H9 (cell line): Measurements from ENCODE around the gene GAS2. TPM values are rescaled to one million over a fixed set of nuclear protein-coding genes. Genes with fewer than 3 reads are reported as not detected.

Experiments used
- DNase-seq: peaks from one replicate; pipeline ENCODE4 v3.0.0-alpha.2; 2017
- H2AFZ ChIP-seq: one replicate; pipeline ENCODE4 v1.6.1; 2013; ENCODE audit warnings: mild to moderate bottlenecking, low read length, control low read depth, moderate library complexity
- H2AK5ac ChIP-seq: 2 replicates; pipeline ENCODE4 v1.6.1; 2013; ENCODE audit warnings: low read length, control low read depth, mixed read lengths; ENCODE audit not compliant: insufficient read length
- H2BK120ac ChIP-seq: one replicate; pipeline ENCODE4 v1.6.1; 2013; ENCODE audit warnings: low read depth, mild to moderate bottlenecking, low read length, control low read depth, inconsistent platforms; ENCODE audit not compliant: poor library complexity, severe bottlenecking
- H2BK12ac ChIP-seq: 2 replicates; pipeline ENCODE4 v1.6.1; 2013; ENCODE audit warnings: low read length, control low read depth, mixed read lengths, low read depth; ENCODE audit not compliant: insufficient read length
- H2BK15ac ChIP-seq: 2 replicates; pipeline ENCODE4 v1.6.1; 2013; ENCODE audit warnings: low read depth, low read length, control low read depth
- H2BK20ac ChIP-seq: one replicate; pipeline ENCODE4 v1.6.1; 2013; ENCODE audit warnings: low read depth, mild to moderate bottlenecking, low read length, control low read depth, inconsistent platforms; ENCODE audit not compliant: poor library complexity, severe bottlenecking
- H2BK5ac ChIP-seq: 2 replicates; pipeline ENCODE4 v1.6.1; 2013; ENCODE audit warnings: low read length, control low read depth, mixed read lengths; ENCODE audit not compliant: insufficient read length
- H3K14ac ChIP-seq: 2 replicates; pipeline ENCODE4 v1.6.1; 2013; ENCODE audit warnings: low read length, control low read depth; ENCODE audit not compliant: insufficient read depth
- H3K18ac ChIP-seq: 2 replicates; pipeline ENCODE4 v1.6.1; 2013; ENCODE audit warnings: low read depth, mild to moderate bottlenecking, mixed read lengths, low read length, control low read depth; ENCODE audit not compliant: insufficient read length
- H3K23ac ChIP-seq: 2 replicates; pipeline ENCODE4 v1.6.1; 2013; ENCODE audit warnings: low read length, control low read depth, mixed read lengths, low read depth; ENCODE audit not compliant: insufficient read length
- H3K23me2 ChIP-seq: 2 replicates; pipeline ENCODE4 v1.6.1; 2013; ENCODE audit warnings: low read depth, mild to moderate bottlenecking, mixed read lengths, low read length, control low read depth; ENCODE audit not compliant: insufficient read length, poor library complexity, severe bottlenecking
- H3K27ac ChIP-seq: 2 replicates; pipeline ENCODE4 v1.5.1; 2013; ENCODE audit warnings: low read length, control low read depth, mixed read lengths, low read depth; ENCODE audit not compliant: insufficient read length
- H3K27me3 ChIP-seq: 2 replicates; pipeline ENCODE4 v1.6.1; 2013; ENCODE audit warnings: low read length, control low read depth, inconsistent platforms; ENCODE audit not compliant: insufficient read depth
- H3K4ac ChIP-seq: 2 replicates; pipeline ENCODE4 v1.6.1; 2013; ENCODE audit warnings: low read depth, mild to moderate bottlenecking, control low read depth, inconsistent platforms, low read length, moderate library complexity
- H3K4me1 ChIP-seq: 2 replicates; pipeline ENCODE4 v1.6.1; 2013; ENCODE audit warnings: low read length, control low read depth, inconsistent platforms; ENCODE audit not compliant: insufficient read depth
- H3K4me2 ChIP-seq: 2 replicates; pipeline ENCODE4 v1.6.1; 2013; ENCODE audit warnings: low read length, control low read depth, mixed read lengths; ENCODE audit not compliant: insufficient read length, insufficient read depth
- H3K56ac ChIP-seq: 2 replicates; pipeline ENCODE4 v1.6.1; 2013; ENCODE audit warnings: low read depth, mild to moderate bottlenecking, mixed read lengths, low read length, control low read depth; ENCODE audit not compliant: insufficient read length
- H3K79me1 ChIP-seq: 2 replicates; pipeline ENCODE4 v1.6.1; 2013; ENCODE audit warnings: low read depth, mild to moderate bottlenecking, moderate library complexity, low read length, control low read depth, inconsistent platforms; ENCODE audit not compliant: insufficient read depth, poor library complexity, severe bottlenecking
- H3K79me2 ChIP-seq: 2 replicates; pipeline ENCODE4 v1.6.1; 2013; ENCODE audit warnings: low read length, control low read depth, inconsistent platforms; ENCODE audit not compliant: insufficient read depth
- H3K9ac ChIP-seq: 2 replicates; pipeline ENCODE4 v1.6.1; 2013; ENCODE audit warnings: low read length, control low read depth, mixed read lengths; ENCODE audit not compliant: insufficient read length; ENCODE audit errors: extremely low read depth
- H3K9me3 ChIP-seq: one replicate; pipeline ENCODE4 v1.6.1; 2013; ENCODE audit warnings: low read depth, low read length, inconsistent platforms; ENCODE audit not compliant: control insufficient read depth
- H3T11ph ChIP-seq: one replicate; pipeline ENCODE4 v1.6.1; 2013; ENCODE audit warnings: mild to moderate bottlenecking, low read length, control low read depth, inconsistent platforms
- H4K20me1 ChIP-seq: one replicate; pipeline ENCODE4 v1.6.1; 2013; ENCODE audit not compliant: control insufficient read depth, insufficient read length, insufficient read depth
- H4K5ac ChIP-seq: 2 replicates; pipeline ENCODE4 v1.6.1; 2013; ENCODE audit warnings: low read depth, mild to moderate bottlenecking, mixed read lengths, low read length, control low read depth; ENCODE audit not compliant: insufficient read length
- H4K8ac ChIP-seq: replicated peaks from 2 replicates; pipeline ENCODE4 v1.6.1; 2013; ENCODE audit warnings: low read length, control low read depth, mixed read lengths, low read depth; ENCODE audit not compliant: insufficient read length
- H4K91ac ChIP-seq: 2 replicates; pipeline ENCODE4 v1.6.1; 2013; ENCODE audit warnings: low read depth, mild to moderate bottlenecking, moderate library complexity, mixed read lengths, low read length, control low read depth; ENCODE audit not compliant: insufficient read length
- H3K27ac Mint-ChIP-seq, 3 experiments: 2 replicates in 2 of 3; 3 replicates in 1 of 3; pipeline ENCODE4 v1.8.0; 2020 to 2021; ENCODE audit warnings: mixed read lengths in 3 of 3, mild to moderate bottlenecking in 1 of 3, moderate library complexity in 1 of 3
- H3K27me3 Mint-ChIP-seq: 2 replicates; pipeline ENCODE4 v1.8.0; 2021; ENCODE audit warnings: low read depth, mild to moderate bottlenecking, moderate library complexity, mixed read lengths
- H3K36me3 Mint-ChIP-seq, 3 experiments: 2 replicates in 2 of 3; 3 replicates in 1 of 3; pipeline ENCODE4 v1.8.0; 2020 to 2021; ENCODE audit warnings: low read depth in 3 of 3, mixed read lengths in 3 of 3; ENCODE audit not compliant: insufficient read depth in 1 of 3
- H3K4me1 Mint-ChIP-seq, 2 experiments: 2 replicates each; pipeline ENCODE4 v1.8.0; 2020; ENCODE audit warnings: mixed read lengths in 2 of 2
- H3K4me3 Mint-ChIP-seq, 2 experiments: 2 replicates in 1 of 2; 3 replicates in 1 of 2; pipeline ENCODE4 v1.8.0; 2020 to 2021; ENCODE audit warnings: mild to moderate bottlenecking in 2 of 2, mixed read lengths in 2 of 2, moderate library complexity in 1 of 2
- H3K9me3 Mint-ChIP-seq, 2 experiments: 2 replicates in 1 of 2; 3 replicates in 1 of 2; pipeline ENCODE4 v1.8.0; 2020; ENCODE audit warnings: mild to moderate bottlenecking in 2 of 2, mixed read lengths in 2 of 2, moderate library complexity in 1 of 2
- total RNA-seq: library from RNA; stranded (reverse); gene quantifications from 2 replicates; pipeline ENCODE4 v1.2.1, GENCODE V29; 2021
- TF ChIP-seq, protein P1 (sequence below): fragments of 200-600 bp; sonication (generic); conservative IDR thresholded peaks from 3 replicates; pipeline ENCODE4 v1.8.0; 2021; ENCODE audit warnings: antibody characterized with exemption, mild to moderate bottlenecking

Gene GAS2
- total RNA-seq, 1 experiment from 2014 or later = 1.7 TPM

GRCh38 chr11:22778642-22779041, 112.2 kb downstream of the GAS2 start:
- Histone ChIP-seq H3K23ac (no peak overlapping the region), H2BK120ac (no peak overlapping the region), H2BK15ac (no peak overlapping the region), H3K23me2 (no peaks in the 10 kb centered on the region), H3K27ac (no peak overlapping the region), H3K14ac (no peak overlapping the region), H4K5ac (no peak overlapping the region), H2BK20ac (no peak overlapping the region), H2AFZ (no peak overlapping the region), H4K20me1 (no peaks in the 10 kb centered on the region), H3K9me3 (no peaks in the 10 kb centered on the region), H3K9ac (no peak overlapping the region), H3K56ac (no peak overlapping the region), H3K27me3 (no peaks in the 10 kb centered on the region), H4K8ac (no peak overlapping the region), H2BK12ac (no peak overlapping the region), H3K79me2 (no peaks in the 10 kb centered on the region), H3K4ac (no peak overlapping the region), H4K91ac (no peak overlapping the region), H3K4me2 (no peak overlapping the region), H3T11ph (no peak overlapping the region), H3K4me1 (no peaks in the 10 kb centered on the region; the same call in 1 of the 2 replicates), H2BK5ac (no peak overlapping the region), H3K18ac (no peak overlapping the region), H2AK5ac (no peak overlapping the region), H3K79me1 (no peaks in the 10 kb centered on the region)
- TF ChIP-seq, protein P1, sequence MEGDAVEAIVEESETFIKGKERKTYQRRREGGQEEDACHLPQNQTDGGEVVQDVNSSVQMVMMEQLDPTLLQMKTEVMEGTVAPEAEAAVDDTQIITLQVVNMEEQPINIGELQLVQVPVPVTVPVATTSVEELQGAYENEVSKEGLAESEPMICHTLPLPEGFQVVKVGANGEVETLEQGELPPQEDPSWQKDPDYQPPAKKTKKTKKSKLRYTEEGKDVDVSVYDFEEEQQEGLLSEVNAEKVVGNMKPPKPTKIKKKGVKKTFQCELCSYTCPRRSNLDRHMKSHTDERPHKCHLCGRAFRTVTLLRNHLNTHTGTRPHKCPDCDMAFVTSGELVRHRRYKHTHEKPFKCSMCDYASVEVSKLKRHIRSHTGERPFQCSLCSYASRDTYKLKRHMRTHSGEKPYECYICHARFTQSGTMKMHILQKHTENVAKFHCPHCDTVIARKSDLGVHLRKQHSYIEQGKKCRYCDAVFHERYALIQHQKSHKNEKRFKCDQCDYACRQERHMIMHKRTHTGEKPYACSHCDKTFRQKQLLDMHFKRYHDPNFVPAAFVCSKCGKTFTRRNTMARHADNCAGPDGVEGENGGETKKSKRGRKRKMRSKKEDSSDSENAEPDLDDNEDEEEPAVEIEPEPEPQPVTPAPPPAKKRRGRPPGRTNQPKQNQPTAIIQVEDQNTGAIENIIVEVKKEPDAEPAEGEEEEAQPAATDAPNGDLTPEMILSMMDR = peak; percentile 28; the same call in 2 of the 3 replicates
- H3K4me3 Mint-ChIP-seq = no peak overlapping the region
- no peak for DNase-seq
- peaks cover 0 to 1% of the 10 kb centered on the region in 2 experiments; a peak in 1 of 5 replicates for H3K9me3 Mint-ChIP-seq
- no peak overlapping the region for H3K27ac Mint-ChIP-seq
- H3K27me3 Mint-ChIP-seq = no peaks in the 10 kb centered on the region
- no peaks in the 10 kb centered on the region for H3K36me3 Mint-ChIP-seq
- H3K4me1 Mint-ChIP-seq = peaks cover 8 to 13% of the 10 kb centered on the region in 2 experiments; a peak in 3 of 4 replicates
